Panc1 (cell line): ENCODE data around the gene ETFA. TPM values are rescaled to one million over a fixed set of nuclear protein-coding genes. Genes with fewer than 3 reads are reported as not detected.

Experiments
- ATAC-seq: fragments of 200-7000 bp; cut with Tn5 transposase; 2 replicates; pipeline ENCODE4 v1.9.1; 2020; ENCODE audit warnings: mild to moderate bottlenecking, moderate library complexity
- BruUV-seq: library from RNA; stranded (reverse); fragments of 400-500 nt; replicated peaks from 2 replicates; lab custom pipeline; 2021; lab: Mats Ljungman, UMichigan
- CTCF ChIA-PET: fragments of 300-600 bp; sonication (Branson Sonifier 250); formaldehyde crosslinking; loops from one replicate; lab custom pipeline; 2022; ENCODE audit warnings: antibody characterized with exemption; lab: Charles Lee
- POLR2A ChIA-PET: fragments of 300-600 bp; sonication (Branson Sonifier 250); formaldehyde crosslinking; loops from one replicate; lab custom pipeline; 2022; ENCODE audit warnings: antibody characterized with exemption; lab: Charles Lee
- DNase-seq: peaks from one replicate; pipeline ENCODE4 v3.0.0-alpha.2; 2010; ENCODE audit warnings: low read depth, low spot score
- H3K27ac ChIP-seq: 2 replicates; pipeline ENCODE4 v1.5.1; 2011; ENCODE audit warnings: mild to moderate bottlenecking, low read length, inconsistent platforms
- H3K27me3 ChIP-seq: fragments of 200-500 bp; sonication (Bioruptor generic); 2 replicates; pipeline ENCODE4 v1.6.0; 2014; ENCODE audit warnings: low read length, inconsistent platforms; ENCODE audit not compliant: control insufficient read depth, insufficient read depth
- H3K36me3 ChIP-seq: fragments of 200-500 bp; sonication (Bioruptor generic); 2 replicates; pipeline ENCODE4 v1.5.1; 2014; ENCODE audit warnings: inconsistent platforms, mild to moderate bottlenecking, low read length, moderate library complexity; ENCODE audit not compliant: control insufficient read depth, insufficient read depth
- H3K4me1 ChIP-seq: 2 replicates; pipeline ENCODE4 v1.5.1; 2011; ENCODE audit warnings: inconsistent platforms, mild to moderate bottlenecking, low read length, moderate library complexity; ENCODE audit not compliant: control insufficient read depth, insufficient read depth
- H3K4me3 ChIP-seq, 2 experiments: 2 replicates each; pipeline ENCODE4 v1.5.1; 2011 to 2012; ENCODE audit warnings: low read depth in 2 of 2, low read length in 2 of 2, mild to moderate bottlenecking in 2 of 2, inconsistent platforms in 1 of 2, moderate library complexity in 1 of 2
- H3K9me3 ChIP-seq: fragments of 200-500 bp; sonication (Bioruptor generic); 2 replicates; pipeline ENCODE4 v1.5.1; 2014; ENCODE audit warnings: low read depth, mild to moderate bottlenecking, inconsistent platforms, low read length, moderate library complexity; ENCODE audit not compliant: control insufficient read depth, insufficient read depth
- POLR2AphosphoS5 ChIP-seq: IDR thresholded peaks from 2 replicates; pipeline ENCODE4 v1.6.1; 2012; ENCODE audit warnings: mild to moderate bottlenecking, low read depth, low read length, moderate library complexity
- SIN3A ChIP-seq: IDR thresholded peaks from 2 replicates; pipeline ENCODE4 v1.6.1; 2012; ENCODE audit warnings: low read depth, mild to moderate bottlenecking, low read length, moderate library complexity, borderline replicate concordance; ENCODE audit not compliant: insufficient read depth
- TCF7L2 ChIP-seq: IDR thresholded peaks from 2 replicates; pipeline ENCODE4 v1.6.1; 2011; ENCODE audit warnings: mild to moderate bottlenecking, low read depth, low read length, inconsistent platforms
- in situ Hi-C: cut with HindIII; loops from 2 replicates; pipeline ENCODE4 v1.10.0; 2016; ENCODE audit warnings: low sequenced_read_pairs, low pct_unique_long_range_greater_than_20kb
- intact Hi-C: fragments of 100-400 bp; cut with micrococcal nuclease; formaldehyde crosslinking; loops from one replicate; pipeline ENCODE4 v1.10.0; 2022; ENCODE audit not compliant: unreplicated experiment
- total RNA-seq: library from RNA; stranded (reverse); gene quantifications from one replicate; pipeline ENCODE4 v1.2.1, GENCODE V29; 2021; ENCODE audit not compliant: unreplicated experiment
- TF ChIP-seq, protein P1 (sequence below), 2 experiments: IDR thresholded peaks; 2 replicates each; pipeline ENCODE4 v1.6.1; 2011 to 2012; ENCODE audit warnings: low read depth in 2 of 2, control low read depth in 1 of 2, low read length in 1 of 2, mild to moderate bottlenecking in 1 of 2, moderate library complexity in 1 of 2; ENCODE audit not compliant: insufficient read depth in 1 of 2
- TF ChIP-seq, protein P2 (sequence below): fragments of 450-650 bp; IDR thresholded peaks from 2 replicates; pipeline ENCODE4 v1.5.1; 2017; ENCODE audit warnings: mild to moderate bottlenecking

Gene ETFA
- total RNA-seq, 1 experiment from 2014 or later, result 159 TPM

DNA sequence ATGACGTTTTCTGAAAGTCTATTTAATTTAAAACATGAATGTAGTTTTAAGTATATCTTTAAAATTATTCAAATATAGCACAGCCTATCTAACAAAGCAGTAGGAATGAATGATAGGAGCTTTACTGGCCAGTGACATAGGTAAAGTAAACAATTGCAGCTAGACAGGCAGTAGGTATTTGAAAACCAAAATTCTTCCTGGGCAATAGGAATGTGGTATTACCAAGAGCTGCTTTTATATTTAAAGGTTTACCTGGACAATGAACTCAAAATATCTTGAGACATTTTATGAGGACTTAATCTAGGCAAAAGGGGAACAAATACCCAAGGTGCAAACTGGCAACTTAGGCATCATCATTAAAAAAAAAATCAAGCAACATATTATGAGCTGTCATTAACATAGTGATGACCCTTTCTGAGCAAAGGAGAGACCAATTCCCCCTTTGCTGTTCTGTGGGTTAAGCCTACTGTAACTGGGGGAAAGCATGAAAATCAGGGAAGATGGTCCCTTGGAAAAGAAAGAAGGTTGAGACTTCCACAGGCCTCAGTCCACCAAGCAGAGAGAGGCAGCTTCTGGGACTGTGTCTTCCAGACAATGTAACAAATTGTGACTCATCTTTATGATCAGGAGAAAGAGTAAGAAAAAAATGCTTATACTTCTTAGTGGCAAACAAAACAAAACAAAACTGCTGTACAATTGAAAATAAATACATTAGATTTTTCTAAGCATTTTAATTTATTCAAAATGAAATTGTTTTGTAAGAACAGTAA is 38.2 kb upstream of the ETFA start:
- in situ Hi-C loops (no loop called here), intact Hi-C loops (no loop called here)
- BruUV-seq, result no TSS peak
- Histone ChIP-seq H3K4me3 (no peak overlapping the region), H3K9me3 (no peaks in the 10 kb centered on the region), H3K36me3 (no peaks in the 10 kb centered on the region), H3K27ac (no peak overlapping the region), H3K27me3 (peaks cover 9% of the 10 kb centered on the region), H3K4me1 (no peaks in the 10 kb centered on the region)
- ChIA-PET CTCF (interaction anchor here (0.6 kb wide), 1 partner anchor 14 kb away, joined by 3 read pairs; no protein-coding TSS in a partner anchor), POLR2A (interaction anchor here (0.6 kb wide), 1 partner anchor 61 kb away, joined by 3 read pairs; no protein-coding TSS in a partner anchor)
- TF ChIP-seq, protein P1, sequence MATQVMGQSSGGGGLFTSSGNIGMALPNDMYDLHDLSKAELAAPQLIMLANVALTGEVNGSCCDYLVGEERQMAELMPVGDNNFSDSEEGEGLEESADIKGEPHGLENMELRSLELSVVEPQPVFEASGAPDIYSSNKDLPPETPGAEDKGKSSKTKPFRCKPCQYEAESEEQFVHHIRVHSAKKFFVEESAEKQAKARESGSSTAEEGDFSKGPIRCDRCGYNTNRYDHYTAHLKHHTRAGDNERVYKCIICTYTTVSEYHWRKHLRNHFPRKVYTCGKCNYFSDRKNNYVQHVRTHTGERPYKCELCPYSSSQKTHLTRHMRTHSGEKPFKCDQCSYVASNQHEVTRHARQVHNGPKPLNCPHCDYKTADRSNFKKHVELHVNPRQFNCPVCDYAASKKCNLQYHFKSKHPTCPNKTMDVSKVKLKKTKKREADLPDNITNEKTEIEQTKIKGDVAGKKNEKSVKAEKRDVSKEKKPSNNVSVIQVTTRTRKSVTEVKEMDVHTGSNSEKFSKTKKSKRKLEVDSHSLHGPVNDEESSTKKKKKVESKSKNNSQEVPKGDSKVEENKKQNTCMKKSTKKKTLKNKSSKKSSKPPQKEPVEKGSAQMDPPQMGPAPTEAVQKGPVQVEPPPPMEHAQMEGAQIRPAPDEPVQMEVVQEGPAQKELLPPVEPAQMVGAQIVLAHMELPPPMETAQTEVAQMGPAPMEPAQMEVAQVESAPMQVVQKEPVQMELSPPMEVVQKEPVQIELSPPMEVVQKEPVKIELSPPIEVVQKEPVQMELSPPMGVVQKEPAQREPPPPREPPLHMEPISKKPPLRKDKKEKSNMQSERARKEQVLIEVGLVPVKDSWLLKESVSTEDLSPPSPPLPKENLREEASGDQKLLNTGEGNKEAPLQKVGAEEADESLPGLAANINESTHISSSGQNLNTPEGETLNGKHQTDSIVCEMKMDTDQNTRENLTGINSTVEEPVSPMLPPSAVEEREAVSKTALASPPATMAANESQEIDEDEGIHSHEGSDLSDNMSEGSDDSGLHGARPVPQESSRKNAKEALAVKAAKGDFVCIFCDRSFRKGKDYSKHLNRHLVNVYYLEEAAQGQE (IDR thresholded peaks at IDR 0.05; ENCODE audit: insufficient read depth in 1 of 2, low read depth in 2 of 2, low read length in 1 of 2), result no peak
- no peak for TF ChIP-seq TCF7L2
- TF ChIP-seq, protein P2, sequence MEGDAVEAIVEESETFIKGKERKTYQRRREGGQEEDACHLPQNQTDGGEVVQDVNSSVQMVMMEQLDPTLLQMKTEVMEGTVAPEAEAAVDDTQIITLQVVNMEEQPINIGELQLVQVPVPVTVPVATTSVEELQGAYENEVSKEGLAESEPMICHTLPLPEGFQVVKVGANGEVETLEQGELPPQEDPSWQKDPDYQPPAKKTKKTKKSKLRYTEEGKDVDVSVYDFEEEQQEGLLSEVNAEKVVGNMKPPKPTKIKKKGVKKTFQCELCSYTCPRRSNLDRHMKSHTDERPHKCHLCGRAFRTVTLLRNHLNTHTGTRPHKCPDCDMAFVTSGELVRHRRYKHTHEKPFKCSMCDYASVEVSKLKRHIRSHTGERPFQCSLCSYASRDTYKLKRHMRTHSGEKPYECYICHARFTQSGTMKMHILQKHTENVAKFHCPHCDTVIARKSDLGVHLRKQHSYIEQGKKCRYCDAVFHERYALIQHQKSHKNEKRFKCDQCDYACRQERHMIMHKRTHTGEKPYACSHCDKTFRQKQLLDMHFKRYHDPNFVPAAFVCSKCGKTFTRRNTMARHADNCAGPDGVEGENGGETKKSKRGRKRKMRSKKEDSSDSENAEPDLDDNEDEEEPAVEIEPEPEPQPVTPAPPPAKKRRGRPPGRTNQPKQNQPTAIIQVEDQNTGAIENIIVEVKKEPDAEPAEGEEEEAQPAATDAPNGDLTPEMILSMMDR, result no peak
- no peak for TF ChIP-seq SIN3A
- TF ChIP-seq POLR2AphosphoS5, result no peak
- ATAC-seq (no peak), DNase-seq (no peak)

DNA sequence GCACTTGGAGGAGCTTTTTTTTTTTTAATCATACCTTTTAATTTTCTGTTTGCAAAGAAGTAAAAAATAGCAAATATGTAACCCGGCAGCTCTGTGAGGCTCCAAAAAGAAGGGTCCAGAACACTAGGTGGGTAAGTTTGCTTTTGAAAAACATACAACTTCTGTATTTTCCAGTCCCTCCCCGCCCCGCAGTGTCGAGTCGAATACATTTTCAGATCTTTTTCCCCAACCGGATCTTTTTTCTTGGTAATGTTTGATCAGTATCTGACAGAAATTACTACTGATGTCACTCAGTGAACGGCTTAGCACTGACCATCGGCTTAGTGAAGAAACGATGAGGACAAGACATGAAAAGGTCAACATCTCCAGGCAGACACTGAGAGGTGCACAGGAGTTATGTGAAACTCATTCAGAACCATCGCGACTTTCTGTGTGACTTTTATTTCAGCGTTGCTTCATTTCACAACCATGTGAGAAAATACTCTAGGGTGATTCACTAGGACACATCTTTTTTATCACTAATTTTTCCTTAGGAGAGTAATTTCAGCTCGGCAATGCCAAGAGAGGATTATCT is 36.3 kb upstream of the ETFA start:
- ATAC-seq, result no peak
- CTCF ChIA-PET, result no interaction called here

More for the DNA sequence above, 36.3 kb upstream of the ETFA start:
- no TSS peak for BruUV-seq
- no peak for DNase-seq
- intact Hi-C loops, result no loop called here
- Histone ChIP-seq H3K4me3 (no peak overlapping the region), H3K4me1 (no peaks in the 10 kb centered on the region), H3K27me3 (peaks cover 16% of the 10 kb centered on the region), H3K27ac (no peak overlapping the region), H3K9me3 (no peaks in the 10 kb centered on the region), H3K36me3 (no peaks in the 10 kb centered on the region)
- TF ChIP-seq SIN3A (no peak), TCF7L2 (no peak)
- TF ChIP-seq, protein P1 (IDR thresholded peaks at IDR 0.05; ENCODE audit: insufficient read depth in 1 of 2, low read depth in 2 of 2, low read length in 1 of 2), result no peak
- POLR2A ChIA-PET, result no interaction called here
- in situ Hi-C loops, result no loop called here
